BJ (cell line): ENCODE data around the gene SELENOI. TPM values are rescaled to one million over a fixed set of nuclear protein-coding genes. Genes with fewer than 3 reads are reported as not detected.

Experiments
- CTCF ChIA-PET: fragments of 350-600 bp; formaldehyde crosslinking; extraction: SDS; loops from one replicate; lab custom pipeline; 2021; ENCODE audit warnings: antibody characterized with exemption, inconsistent platforms; lab: Yijun Ruan, JAX
- POLR2A ChIA-PET: fragments of 300-600 bp; sonication (Branson Sonifier 250); formaldehyde crosslinking; extraction: SDS; loops from one replicate; lab custom pipeline; 2021; ENCODE audit warnings: antibody characterized with exemption; lab: Charles Lee
- DNase-seq: peaks from one replicate; pipeline ENCODE4 v3.0.0-alpha.2; 2011; ENCODE audit warnings: low read depth
- H3K27me3 ChIP-seq: 2 replicates; pipeline ENCODE4 v1.6.0; 2011; ENCODE audit warnings: low read length; ENCODE audit not compliant: control insufficient read depth, insufficient read depth
- H3K36me3 ChIP-seq: 2 replicates; pipeline ENCODE4 v1.5.1; 2011; ENCODE audit warnings: low read length; ENCODE audit not compliant: control insufficient read depth, insufficient read depth
- H3K4me3 ChIP-seq: 2 replicates; pipeline ENCODE4 v1.5.1; 2011; ENCODE audit warnings: low read depth, mild to moderate bottlenecking, control low read depth, low read length
- CTCF ChIP-seq: IDR thresholded peaks from 2 replicates; pipeline ENCODE4 v1.5.1; 2011; ENCODE audit warnings: low read depth, mild to moderate bottlenecking, control low read depth, inconsistent platforms, low read length, moderate library complexity; ENCODE audit not compliant: insufficient read depth
- polyA plus RNA-seq: library from polyadenylated mRNA; depleted of rRNA; stranded (reverse); fragments of >200 nt; gene quantifications from 2 replicates; pipeline ENCODE4 v1.2.3, GENCODE V29; 2011

The SELENOI gene
- polyA plus RNA-seq, 1 experiment, result 9.5 TPM

GRCh38 chr2:26407526-26407925 lies 61.6 kb downstream of the SELENOI start:
- no peaks in the 10 kb centered on the region for H3K36me3 ChIP-seq
- no peak for DNase-seq
- H3K27me3 ChIP-seq, result peaks cover 4% of the 10 kb centered on the region
- ChIA-PET POLR2A (no interaction called here), CTCF (interaction anchor here (0.8 to 1.6 kb wide), 2 partner anchors 50 to 96 kb away, joined by 3 read pairs; no protein-coding TSS in a partner anchor)
- TF ChIP-seq CTCF, result no peak
- H3K4me3 ChIP-seq, result no peak overlapping the region

GRCh38 chr2:26409785-26410184 lies 63.8 kb downstream of the SELENOI start:
- no peak for TF ChIP-seq CTCF
- no peak overlapping the region for H3K4me3 ChIP-seq
- ChIA-PET CTCF (interaction anchor here (1.0 kb wide), 1 partner anchor 27 kb away, joined by 3 read pairs; no protein-coding TSS in a partner anchor), POLR2A (no interaction called here)
- peaks cover 4% of the 10 kb centered on the region for H3K27me3 ChIP-seq
- DNase-seq, result no peak
- no peaks in the 10 kb centered on the region for H3K36me3 ChIP-seq

GRCh38 chr2:26410764-26411243 lies 64.9 kb downstream of the SELENOI start:
- Histone ChIP-seq H3K4me3 (no peak overlapping the region), H3K27me3 (peaks cover 4% of the 10 kb centered on the region), H3K36me3 (no peaks in the 10 kb centered on the region)
- POLR2A ChIA-PET, result no interaction called here
- TF ChIP-seq CTCF, result no peak
- CTCF ChIA-PET, result no interaction called here
- DNase-seq, result no peak

- no peak for TF ChIP-seq CTCF
- no peak for DNase-seq
- Histone ChIP-seq H3K27me3 (peaks cover 4% of the 10 kb centered on the region), H3K36me3 (no peaks in the 10 kb centered on the region), H3K4me3 (no peak overlapping the region)
- ChIA-PET POLR2A (no interaction called here), CTCF (no interaction called here)
These were observed 65.5 kb downstream of the SELENOI start for GRCh38 chr2:26411419-26411818.

- TF ChIP-seq CTCF, result no peak
- H3K4me3 ChIP-seq, result no peak overlapping the region
- no peak for DNase-seq
- H3K36me3 ChIP-seq, result no peaks in the 10 kb centered on the region
- ChIA-PET CTCF (no interaction called here), POLR2A (no interaction called here)
- peaks cover 4% of the 10 kb centered on the region for H3K27me3 ChIP-seq
These were observed 66.2 kb downstream of the SELENOI start for GRCh38 chr2:26412091-26412673.
